Measurements from ENCODE around the gene E2F4.

E2F4 gene

DNA sequence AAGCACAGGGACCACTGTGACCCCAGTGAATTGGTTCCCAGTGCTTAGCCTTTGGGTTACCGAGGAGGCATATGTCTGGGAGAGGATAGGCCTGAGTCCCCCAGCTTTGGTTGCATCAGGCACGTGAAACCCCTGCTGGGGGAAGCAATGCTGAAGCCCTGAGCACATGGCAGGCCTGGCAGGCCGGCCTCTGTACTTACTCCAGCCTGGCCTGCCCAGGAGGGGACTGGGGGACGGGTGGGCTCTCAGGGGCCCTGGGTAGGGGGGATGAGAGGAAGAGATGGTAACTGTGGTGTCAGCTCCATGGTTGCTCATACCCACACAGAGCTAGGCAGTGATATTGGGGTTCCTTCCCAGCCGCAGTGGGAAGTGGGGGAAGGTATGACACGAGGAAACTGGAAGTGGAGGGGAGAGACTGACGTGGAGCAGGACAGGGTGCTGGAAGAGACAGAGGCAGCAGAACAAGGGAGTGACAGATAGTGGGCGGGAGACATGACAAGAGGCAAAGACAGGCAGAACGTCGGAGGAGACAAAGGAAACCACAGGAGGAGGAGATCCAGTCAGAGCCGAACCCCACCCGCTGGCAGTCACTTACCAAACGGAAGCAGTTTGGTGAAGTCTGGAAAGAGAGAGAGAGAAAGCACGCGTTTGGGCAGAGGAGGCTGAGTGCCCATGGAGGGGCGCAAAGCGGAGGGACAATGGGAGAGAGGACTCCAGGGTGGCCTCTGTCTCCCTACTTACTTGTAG is 44.0 kb downstream of the E2F4 start:
- DNase-seq (ENCODE audit: low read depth): peak; percentile 68

DNA sequence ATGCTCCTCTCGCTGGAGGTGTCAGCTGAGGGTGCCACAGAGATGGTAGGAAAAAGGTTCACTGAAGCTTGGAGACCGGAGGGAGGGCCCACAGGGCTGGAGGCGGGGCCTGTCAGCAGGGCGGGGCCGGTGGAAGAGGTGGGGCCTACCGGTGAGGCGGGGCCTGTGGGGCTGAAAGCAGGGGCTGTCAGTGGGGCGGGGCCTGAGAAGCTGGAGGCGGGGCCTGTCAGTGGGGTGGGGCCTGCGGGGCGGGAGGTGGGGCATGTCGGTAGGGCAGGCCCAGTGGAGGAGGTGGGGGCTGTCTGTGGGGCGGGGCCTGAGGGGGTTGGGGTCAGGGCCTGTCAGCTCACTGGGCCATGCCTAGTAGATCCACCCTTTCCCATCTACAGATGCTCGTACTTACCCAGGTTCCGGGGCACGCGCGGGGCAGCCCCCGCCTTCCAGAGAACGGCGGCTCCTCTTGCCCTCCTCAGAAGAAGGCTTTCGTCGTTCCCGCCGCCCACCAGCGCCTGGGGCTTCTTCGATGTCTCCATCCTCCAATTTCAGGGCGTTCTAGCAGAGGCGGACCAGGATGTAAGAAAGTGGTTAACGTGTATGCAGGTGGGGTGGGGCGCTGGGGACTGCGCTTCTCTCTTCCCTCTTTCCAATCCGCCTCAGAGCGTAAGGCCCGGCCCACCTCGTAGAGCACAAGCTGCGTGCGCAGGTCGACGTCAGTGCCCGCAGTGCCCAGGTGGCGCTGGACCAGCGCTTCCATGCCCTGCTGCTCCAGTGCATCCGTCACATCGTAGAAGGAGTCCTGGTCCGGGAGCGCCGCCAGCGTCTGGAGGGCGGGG is 44.8 kb downstream of the E2F4 start:
- peak; percentile 66 for DNase-seq (ENCODE audit: low read depth)

DNA sequence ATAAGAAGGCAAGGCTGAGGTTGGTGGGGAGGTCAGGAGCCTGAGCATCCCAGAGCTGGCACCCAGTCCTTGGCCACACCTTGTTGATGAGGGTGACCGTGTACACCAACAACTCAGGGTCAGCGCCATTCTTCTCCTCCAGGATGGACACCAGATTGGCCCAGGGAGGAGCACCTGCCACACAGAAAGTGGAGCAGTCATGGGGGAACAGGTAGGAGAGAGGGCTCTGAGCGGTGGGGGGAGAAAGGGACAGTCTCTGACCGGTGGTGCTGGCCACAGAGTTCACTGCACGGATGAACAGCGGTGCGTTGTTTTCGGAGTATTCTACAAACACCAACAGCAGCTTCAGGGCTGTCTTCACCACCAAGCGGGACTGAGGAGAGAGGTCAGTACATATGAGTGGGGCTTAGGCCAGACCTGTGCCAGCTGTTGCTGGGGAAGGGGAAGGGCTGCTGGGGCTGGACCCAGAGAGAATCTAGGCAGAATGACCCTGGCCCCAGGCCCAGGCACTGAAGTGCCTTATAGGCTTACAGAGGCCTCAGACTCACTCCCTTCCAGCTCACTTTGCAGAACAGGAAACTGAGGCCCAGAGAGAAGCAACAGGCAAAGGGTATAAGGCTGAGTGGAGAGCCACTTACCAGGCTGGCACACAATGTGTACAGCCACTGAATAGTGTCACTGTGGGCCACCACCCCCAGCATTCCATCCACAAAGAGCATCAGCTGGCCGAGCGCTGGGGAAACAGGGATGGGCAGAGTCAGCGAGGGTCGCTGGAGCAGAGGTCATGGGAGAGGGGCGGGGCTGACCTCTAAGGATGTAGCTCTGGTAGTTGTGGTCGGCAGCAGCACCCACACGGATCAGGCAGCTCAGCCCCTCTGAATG is 45.7 kb downstream of the E2F4 start:
- DNase-seq (ENCODE audit: low read depth): no peak

DNA sequence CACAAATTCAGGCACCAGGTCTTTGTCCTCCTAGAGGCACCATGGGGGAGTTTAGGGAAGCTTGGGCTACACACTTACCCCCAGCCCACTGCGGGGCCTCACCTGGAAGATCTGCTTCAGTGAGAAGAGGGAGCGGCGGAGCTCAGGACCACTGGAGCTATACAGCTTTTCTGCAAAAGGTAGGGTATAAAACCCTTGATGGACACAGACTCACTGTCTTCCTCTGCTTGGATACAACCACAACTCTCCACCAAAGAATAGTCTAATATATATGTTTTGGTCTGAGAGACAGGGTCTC is 46.3 kb downstream of the E2F4 start:
- no peak for DNase-seq (ENCODE audit: low read depth)

DNA sequence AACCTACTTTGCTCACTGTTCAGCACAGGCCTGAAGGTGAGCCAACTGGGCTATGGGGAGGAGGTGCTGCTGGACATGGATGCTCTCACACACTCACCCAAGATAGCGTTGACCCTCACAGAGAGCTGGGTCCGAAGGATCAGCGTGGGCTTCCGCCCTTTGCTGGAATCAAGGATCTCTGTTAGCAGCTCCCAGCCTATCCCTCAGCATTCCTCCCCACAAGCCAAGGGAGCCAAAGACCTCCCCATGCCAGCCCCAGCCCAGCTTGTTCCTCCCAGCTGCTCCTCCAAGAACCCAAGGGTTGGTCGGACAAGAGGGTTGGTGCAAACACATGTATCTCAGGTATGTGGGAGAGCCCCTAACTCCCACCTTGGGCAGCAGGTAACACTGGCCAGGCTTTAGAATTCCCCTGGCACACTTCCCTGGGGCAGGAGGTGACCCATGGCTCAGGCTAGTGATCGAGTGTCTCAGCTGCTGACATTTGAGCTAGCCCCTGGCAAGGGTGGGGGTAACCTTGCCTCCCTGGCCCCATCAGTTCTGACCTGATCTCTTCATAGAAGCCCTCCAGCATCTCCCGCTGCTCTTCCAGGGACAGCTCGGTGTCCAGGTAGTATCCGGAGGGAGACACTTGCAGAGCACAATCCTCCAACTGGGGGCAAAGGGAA is 47.0 kb downstream of the E2F4 start:
- no peak for DNase-seq (ENCODE audit: low read depth)

DNA sequence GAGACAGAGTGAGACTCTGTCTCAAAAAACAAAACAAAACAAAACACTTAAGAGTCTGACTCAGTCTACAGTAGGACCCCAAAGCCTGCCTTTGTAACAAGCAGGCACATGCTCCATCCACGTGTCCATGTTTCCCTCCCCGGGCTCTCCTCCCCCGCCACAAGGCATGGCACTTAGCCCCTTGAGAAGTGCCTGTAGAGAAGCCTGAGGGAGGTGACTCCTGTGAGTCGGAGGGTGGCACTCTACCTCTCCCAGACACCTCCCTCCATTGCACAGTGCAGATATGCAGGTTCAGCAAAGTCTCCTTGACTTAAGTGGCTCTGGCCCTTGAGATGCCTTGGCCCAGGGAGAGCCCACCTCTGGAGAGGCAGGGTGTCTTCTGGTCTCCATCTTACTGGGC is 48.6 kb downstream of the E2F4 start:
- DNase-seq (ENCODE audit: low read depth): no peak

DNA sequence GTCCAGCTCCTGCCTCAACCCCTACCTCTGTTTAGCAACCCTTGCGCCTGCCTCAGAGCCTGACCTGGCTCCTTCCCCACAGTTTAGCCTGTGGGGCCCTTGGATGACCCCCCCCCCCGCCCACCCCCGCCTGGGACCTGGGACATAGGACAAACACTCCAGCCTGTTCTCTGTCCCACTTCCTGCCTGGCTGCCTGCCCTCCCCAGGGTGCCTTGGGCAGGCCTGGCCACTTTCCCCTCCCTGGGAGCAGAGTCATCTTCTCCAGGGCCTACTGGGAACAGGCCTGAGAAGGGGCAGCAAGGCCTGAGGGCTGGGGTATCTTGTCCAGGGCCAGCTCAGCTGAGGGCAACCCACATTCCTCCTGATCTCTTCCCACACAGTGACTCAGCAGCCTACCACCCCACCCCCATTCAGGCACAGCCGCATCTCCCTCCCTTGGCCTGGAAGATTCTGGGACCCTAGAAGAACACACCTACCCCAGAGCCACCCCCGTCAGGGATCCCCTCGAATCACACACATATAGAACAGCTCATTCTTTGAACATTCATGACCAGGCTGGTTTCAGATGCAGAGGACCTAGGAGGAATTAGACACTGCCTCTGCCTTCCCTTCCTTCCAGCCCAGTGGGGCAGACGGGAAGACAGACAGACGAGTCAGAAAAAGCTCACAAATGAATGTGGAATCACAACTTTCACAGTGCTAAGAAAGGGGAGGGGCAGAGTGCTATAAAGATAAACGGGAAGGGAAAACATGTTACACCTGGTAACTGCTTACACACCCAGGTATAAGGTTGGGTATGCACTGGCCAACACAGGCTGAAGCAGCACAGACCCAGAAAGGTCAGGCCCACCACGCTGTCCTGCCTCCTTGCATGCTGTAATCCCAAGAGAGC is 49.3 kb downstream of the E2F4 start:
- DNase-seq (ENCODE audit: low read depth): no peak

DNA sequence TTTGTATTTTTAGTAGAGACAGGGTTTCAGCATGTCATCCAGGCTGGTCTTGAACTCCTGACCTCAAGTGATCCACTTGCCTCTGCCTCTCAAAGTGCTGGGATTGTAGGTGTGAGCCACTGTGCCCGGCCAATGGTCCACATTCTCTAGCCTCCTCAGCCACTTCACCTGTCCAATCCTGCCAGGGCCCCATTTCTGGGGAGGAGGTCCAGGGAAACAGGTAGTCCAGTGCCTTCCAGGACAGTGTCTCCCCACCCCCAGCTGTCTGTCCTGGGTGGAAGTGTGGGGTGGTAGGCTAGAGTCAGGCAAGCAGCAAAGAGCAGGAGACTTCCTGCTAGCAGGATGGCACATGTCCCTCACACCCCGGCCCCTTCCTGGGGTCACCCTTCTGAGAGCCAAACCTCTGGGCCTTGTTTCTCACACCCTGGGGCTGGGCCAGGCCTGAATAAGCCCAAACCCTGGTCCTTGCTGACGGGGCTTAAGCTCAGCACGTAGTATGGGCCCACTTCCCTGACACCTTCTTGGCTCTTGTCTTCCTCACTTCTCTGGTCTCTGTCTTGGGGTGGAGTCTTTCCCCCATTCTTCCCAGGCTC is 50.3 kb downstream of the E2F4 start:
- no peak for DNase-seq (ENCODE audit: low read depth)

DNA sequence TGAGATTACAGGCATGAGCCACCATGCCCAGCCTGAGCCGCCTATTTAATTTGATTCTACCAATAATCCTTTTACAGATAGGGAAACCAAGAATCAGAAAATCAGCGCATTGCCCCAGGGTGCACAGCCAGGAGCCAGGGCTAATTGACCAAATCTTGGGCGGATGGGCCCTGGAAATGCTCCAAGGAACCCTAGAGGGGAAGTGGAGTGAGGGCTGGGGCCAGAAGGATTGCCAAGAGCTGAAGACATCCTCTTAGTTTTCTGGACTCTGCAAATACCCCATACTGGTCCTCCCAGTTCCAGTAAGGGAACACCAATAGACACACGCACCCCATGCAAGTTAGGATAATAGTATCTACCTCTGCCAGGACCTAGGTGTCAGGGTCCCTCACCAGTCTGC is 51.5 kb downstream of the E2F4 start:
- no peak for DNase-seq (ENCODE audit: low read depth)

DNA sequence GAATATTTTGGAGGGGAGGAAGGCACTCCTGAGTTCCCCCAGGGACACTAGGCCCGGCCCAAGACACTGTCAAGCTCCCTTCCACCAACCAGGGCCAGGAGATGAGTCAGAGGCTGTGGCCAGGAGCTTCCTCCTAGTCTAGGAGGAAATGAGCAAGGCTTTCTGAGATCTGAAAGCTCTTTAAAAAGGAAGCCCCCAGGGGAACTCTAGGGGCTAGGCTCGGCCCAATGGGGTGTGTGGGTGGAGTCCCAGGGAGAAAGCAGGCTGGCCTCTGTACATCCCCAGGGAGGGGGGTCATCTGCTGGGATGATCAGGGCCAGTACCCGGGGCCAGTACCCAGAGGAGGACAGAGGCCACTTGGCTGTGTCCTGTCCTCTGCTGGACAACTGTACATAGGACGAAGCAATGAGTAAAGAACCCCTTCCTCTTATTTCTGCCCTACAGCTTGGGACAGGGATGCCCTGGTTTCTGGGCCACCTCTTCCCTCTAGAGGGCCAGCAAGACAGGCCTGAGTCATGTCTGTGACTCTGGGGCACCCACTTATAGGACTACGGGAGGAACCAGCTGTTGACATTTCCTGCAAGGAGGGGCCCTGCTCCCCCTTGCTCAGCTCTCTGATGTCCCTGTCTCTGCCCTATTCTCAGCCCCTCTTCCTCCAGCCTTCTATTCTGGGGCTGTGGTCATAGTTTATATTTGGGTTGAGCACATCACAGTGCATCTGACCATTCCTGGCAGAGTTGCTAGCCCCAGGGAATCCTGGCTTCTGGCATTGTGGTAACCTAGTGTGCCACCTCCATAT is 52.6 kb downstream of the E2F4 start:
- peak; percentile 85 for DNase-seq (ENCODE audit: low read depth)

DNA sequence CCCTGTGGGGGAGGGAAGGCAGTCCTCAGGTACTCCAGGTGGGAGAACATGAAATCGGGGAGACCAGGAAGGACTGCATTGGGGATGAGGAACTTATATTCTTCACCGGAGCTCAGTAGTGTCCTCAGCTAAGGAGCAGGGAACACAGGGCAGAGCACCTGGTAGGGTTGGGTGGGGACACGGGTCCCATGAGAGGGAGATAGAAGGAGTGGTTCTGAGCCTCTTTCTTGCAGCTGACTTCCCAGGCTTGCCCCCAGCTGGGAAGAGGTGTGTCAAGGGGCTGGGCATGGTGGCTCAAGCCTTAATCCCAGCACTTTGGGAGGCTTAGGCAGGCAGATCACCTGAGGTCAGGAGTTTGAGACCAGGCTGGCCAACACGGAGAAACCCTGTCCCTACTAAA is 53.2 kb downstream of the E2F4 start:
- DNase-seq (ENCODE audit: low read depth): no peak

DNA sequence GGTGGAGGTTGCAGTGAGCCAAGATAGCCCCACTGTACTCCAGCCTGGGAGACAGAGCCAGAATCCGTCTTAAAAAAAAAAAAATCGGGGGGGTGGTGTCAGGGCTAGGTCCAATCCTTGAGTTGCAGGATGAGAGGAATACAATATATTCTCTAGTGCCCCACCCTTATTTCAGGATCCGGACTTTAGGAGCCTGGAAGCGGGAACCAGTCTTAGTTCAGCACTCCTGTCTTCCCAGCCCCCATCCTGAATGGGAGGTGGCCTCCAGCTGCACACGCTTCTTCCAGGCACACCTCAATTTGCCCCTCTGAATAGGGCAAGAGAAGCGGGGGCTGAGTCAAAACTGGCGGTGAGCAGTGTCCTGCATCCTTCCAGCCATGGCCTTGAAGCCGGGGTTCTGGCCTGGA is 53.7 kb downstream of the E2F4 start:
- no peak for DNase-seq (ENCODE audit: low read depth)

DNA sequence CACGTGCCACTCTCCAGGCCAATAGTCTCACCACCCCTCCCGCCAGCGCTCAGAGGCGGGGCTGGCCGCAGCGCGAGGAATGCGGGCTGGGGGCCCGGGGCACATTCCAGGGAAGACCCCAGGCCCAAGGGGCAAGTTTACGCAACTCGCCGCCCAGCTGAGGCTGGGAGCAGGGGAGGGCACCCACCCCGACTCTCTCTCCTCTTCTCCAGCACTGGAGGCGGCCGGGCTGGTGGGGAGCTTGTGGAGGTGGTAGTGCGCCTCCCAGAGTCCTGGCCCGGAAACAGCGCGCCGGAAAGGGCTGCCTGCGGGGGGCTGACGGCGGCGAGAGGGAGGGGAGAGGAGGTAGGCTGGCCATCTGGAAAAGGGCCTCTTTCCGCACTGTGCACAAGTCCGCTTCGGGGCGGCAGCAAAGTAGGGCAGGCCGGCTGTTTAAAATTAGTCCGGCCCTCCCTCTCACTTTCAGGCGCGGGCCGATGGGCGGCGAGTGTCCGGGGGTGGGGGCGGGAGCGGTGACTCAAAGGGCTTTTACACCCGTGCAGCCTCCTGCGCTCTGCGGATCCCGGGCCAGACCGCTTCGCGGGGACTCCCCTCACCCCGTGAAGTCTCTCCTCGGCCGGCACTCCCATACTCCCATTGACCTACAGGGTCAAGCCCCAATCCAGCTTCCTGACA is 54.3 kb downstream of the E2F4 start:
- peak; percentile 38 for DNase-seq (ENCODE audit: low read depth)

DNA sequence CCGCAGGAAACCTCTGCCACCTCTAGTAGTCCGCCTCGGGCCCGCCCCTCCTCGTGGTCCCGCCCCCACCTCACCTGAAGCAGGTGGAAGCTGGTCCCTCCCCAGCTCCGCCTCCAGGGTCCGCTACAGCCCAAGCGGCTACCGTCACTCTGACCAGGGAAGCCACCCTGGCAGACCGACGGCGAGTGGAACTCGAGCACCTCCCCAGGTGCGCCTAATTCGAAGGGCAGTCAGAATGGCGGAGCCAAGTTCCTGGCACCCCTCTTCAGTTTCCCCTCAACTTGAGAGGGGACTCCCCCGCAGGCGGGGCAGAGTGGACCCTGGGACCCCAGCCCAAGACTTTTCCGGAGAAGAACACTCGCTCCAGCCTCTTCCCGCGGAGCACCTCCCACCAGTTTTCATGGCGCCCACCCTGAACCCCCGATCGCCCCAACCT is 54.8 kb downstream of the E2F4 start:
- DNase-seq (ENCODE audit: low read depth): no peak

DNA sequence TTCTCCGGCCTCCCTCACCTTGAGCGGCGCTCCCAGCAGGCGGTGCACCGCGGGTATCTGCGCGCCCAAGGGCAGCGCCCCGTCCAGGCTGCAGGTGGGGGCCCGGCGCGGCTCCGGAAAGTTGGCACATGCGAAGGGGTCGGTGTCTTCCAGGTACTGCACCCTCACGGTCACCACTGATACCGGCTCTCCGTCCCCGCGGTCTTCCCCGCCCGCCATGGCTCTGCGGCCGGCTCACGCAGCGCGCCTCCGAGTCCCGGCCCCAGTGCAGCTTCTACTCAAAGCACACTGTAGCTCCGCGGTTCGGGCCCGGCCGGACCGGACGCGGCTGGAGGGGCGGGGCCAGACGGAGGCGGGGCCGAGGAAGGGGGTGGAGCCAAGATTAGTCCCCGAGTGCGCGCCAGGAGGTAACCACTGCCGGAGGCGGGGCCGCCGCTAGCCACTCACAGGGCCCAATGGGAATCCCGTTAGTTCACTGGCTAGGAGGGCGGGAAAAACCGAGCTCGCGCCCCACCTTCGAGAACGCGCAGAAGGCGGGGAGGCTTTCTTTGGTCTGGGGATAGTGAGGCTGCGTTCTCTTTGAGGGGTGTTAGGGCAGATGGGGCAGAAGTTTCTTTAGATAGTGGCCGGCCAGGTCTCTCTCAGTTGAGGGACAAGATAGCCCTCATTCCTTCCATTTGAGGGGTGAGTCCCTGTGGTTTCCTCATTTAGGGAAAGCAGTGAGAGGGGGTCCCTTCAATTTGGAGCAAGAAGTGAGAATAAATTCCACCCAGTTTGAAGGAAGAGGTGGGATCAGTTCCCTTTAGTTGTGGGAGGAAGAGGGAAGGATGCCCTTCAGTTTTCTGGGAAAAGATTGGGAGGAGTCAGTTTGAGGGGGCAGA is 55.5 kb downstream of the E2F4 start, which contains the start of gene FHOD1:
Gene FHOD1, minus strand, starts transcription at position 290 of the 881 bp plus-strand sequence. Its CDS starts 71 bp downstream, at position 219.
- peak; percentile 91 for DNase-seq (ENCODE audit: low read depth)

DNA sequence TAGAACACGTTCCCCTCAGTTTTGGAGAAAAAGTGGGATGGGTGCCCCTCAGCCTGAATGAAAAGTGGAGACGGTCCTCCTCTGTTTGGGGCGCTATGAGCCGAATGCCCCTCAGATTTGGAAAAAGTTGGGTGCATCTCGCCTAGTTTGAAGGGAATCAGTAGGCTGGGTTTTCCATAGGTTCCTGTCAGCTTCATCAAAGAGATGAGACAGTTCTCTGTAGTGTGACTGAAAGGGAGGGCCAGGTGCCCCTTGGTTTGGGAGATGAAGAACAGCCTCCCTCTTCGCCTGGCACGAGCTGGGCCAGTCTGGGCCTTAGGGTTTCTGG is 56.1 kb downstream of the E2F4 start:
- no peak for DNase-seq (ENCODE audit: low read depth)

All from T-helper 22 cell (primary cell).